Myocyte (in vitro differentiated cells): ENCODE data around the gene SAP25. TPM values are rescaled to one million over a fixed set of nuclear protein-coding genes. Genes with fewer than 3 reads are reported as not detected.
"Not testable (repeated sequence)": the region's sequence is repeated elsewhere in the genome, so short reads cannot be mapped to it uniquely, and the experiment has no call there.

Source experiments
- DNase-seq: peaks from one replicate; pipeline ENCODE4 v3.0.0-alpha.2; 2012; ENCODE audit warnings: low read depth
- total RNA-seq: library from RNA; depleted of rRNA; stranded (reverse); fragments of >200 nt; gene quantifications from 2 replicates; pipeline ENCODE4 v1.2.3, GENCODE V29; 2014

The SAP25 gene
- total RNA-seq, 1 donor from 2014 or later, result 0.21 TPM

DNA sequence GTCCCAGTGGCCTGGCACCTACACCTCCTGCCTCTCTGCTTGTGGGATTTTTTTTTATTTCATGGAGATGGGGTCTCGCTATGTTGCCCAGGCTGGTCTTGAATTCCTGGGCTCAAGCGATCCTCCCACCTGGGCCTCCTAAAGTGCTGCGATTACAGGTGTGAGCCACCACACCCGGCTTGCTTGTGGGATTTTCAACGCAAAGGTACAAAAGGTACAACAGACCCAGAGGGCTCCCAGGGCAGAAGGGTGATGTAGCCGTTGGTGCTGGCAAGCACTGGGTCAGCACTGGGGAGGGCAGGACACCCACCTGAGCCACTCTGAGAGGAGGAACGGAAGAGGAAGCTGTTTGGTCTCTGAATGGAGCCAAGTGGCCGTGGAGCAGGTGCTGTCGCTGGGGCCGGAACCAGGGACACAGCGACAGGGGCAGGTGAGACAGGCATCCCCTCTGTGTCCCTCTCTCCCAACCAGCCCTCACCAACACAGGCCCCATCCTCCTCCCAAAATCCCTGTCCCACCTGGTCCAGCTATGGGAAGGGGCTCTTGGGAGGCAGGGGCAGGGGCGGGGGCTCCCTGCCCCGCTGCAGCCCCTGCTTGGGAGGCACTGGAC, 2.8 kb upstream of the SAP25 start:
- no peak for DNase-seq

GRCh38 chr7:100575746-100576383, 2.2 kb upstream of the SAP25 start:
- no peak for DNase-seq

DNA sequence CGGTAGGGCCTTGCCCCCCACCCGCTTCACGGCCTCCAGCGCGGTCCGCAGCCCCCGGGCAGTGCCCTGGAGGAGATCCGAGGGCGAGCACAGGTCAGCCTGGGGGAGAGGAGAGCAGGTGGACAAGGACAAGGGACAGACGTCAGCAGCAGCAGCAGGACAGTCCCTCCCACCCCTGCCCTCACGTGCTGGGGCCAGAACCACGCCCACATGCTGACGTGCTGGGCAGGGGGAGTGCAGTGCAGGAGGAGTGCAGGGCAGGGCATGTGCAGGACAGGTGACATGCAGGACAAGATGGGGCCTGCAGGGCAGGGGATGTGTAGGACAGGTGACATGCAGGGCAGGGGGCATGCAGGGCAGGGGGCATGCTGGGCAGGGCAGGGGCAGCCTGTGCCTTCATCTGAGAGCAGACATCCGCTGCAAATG, 1.5 kb upstream of the SAP25 start:
- no peak for DNase-seq

DNA sequence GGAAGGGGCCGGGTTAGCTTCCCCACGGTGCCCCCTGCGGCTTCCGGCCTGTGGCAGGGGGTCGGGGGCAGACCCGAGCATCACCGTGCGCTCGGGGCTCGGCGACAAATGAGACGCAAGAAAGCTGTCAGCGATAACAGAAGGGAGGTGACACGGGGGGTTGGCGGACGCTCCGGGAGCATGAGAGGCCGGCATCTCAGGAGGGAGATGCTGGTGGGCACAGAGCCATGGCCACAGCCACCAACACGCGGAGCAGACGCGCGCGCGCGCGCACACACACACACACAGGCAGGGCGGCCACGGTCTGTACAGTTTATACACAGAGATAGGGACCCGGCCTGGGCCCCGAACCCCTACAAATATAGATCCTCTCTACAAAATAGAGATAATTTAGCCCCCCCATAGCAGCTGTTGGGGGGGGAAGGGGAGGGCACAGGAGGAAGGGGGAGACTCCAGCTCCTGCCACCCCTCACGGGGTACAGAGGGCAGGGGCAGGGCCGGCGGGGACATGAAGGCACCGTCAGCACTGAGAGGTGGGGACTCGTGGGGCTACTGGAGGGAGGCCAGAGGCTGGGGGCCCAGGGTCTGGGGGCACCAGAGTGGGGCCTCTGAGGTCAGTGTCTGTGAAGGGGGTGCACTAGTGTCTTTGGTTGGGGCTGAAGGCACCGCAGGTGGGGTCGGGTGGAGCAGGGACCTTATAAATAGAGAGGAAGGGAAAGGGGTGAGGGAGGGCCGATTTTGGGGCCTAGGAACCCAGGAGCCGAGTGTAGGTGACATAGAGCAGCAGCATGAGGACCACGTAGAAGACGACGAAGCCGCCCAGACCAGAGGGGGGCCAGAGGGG, 884 bp upstream of the SAP25 start:
- DNase-seq, result no peak

GRCh38 chr7:100572949-100573675, 588 bp downstream of the SAP25 start:
- no peak for DNase-seq

GRCh38 chr7:100572281-100572948, 1.3 kb downstream of the SAP25 start:
- no peak for DNase-seq

DNA sequence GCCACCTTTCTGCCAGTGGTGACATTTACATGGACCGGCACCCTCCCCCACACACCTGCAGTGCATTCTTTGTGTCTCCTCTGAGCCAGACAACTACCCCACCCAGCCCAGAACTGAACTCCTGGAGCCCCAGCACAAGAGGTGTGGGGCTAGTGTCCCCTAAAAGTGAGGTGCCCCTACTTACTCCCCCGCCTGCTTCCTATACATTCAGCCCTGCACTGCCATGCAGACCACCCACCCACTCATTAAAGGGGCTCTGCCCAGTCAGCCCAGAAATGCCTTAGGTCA, 1.9 kb downstream of the SAP25 start:
- no peak for DNase-seq

GRCh38 chr7:100570954-100571828, 2.5 kb downstream of the SAP25 start:
- DNase-seq, result no peak

- DNase-seq, result no peak
These were observed 4.5 kb downstream of the SAP25 start for GRCh38 chr7:100568896-100569844.

GRCh38 chr7:100568176-100568895, 5.4 kb downstream of the SAP25 start:
- DNase-seq, result no peak

DNA sequence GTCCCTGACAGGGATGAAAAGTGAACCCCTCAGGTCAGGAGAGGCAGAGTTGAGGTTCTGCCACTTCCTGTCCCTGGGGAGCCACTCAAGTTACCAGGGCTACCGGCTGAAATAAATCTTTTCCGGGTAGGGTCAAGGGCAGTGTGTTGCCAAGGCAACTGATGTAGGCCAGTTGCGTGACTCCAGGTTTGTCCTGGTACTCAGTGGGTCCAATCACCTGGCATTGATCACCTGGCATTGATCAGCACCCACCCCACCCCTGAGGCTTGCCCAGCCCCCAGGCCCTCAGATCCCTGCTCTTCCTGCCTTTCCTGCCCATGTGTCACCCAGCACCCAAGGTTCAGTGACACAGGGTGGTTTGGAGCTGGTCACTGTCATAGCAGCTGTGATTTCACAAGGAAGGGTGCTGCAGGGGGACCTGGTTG, 5.9 kb downstream of the SAP25 start:
- DNase-seq, result no peak

GRCh38 chr7:100567031-100567730, 6.5 kb downstream of the SAP25 start:
- DNase-seq, result no peak

DNA sequence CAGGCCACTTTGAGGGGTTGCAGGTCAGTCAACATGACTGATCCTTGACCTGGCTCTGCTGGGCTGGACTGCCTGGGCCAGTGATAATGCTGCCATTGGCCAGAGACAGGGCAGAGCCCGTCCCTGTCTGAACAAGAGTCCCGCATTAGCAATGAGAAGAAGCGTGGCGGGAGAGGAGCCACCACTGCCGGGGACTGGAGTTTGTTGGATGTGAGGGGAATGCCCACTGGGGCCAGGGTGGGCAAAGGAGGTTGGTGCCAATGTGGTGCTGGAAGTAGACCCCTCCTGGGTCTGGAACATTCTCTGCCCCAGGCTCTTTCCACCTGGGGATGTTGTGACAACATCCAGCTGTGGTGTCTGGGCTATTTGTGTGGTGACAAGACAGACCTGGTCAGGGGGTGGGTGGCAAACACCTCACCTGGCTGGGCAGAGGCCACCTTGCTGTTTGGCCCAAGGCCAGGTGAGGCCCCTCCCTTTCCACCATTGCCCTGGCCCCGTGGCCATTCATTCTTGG, 7.6 kb downstream of the SAP25 start:
- DNase-seq, result no peak

DNA sequence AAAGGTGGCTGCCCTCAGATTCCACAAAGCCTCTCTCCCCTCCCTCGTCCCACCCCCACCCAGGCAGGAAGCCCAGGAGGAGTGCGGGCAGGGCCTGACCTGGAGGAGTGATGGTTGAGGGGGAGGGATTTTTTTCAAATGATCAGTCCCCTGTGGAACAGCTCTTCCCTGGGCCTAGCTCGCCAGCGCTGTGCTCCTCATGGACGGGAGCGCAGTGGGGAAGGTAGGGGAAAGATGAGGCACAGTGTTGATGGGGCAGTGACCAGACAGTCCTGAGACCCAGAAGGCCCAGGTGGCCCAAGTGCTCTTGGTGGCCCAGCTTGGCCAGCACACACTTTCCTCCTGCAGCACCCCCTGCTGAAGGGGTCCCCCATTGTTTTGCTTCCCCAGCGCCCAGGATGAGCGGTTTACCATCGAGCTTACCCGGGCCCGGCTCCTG, 8.5 kb downstream of the SAP25 start:
- DNase-seq, result no peak

- DNase-seq, result not testable (repeated sequence)
These were observed 9.3 kb downstream of the SAP25 start for GRCh38 chr7:100564405-100564804.

DNA sequence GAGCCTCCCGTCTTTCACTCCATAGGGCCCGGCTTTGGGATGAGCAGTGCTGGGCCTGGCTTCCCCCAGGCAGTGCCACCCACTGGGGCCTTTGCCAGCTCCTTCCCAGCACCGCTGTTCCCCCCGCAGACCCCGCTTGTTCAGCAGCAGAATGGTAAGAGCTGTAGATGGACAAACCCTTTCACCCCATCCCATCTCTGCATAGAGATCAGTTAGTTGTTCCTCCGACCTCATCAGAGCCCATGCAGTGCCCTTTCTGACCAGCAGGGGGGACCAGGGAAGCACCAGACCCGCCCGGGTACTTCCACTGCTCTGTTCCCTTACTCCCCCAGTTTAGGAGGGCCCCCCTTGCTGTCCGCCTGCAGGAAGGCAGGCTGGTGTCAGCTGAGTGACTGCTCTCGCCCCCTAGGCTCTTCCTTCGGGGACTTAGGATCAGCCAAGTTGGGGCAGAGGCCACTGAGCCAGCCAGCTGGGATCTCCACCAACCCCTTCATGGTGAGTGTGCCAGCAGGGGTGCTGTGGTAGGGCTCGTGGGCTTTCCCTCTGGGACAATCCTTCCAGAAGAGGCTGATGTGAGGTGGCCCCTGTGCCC, 9.8 kb downstream of the SAP25 start:
- peak; percentile 84 for DNase-seq

DNA sequence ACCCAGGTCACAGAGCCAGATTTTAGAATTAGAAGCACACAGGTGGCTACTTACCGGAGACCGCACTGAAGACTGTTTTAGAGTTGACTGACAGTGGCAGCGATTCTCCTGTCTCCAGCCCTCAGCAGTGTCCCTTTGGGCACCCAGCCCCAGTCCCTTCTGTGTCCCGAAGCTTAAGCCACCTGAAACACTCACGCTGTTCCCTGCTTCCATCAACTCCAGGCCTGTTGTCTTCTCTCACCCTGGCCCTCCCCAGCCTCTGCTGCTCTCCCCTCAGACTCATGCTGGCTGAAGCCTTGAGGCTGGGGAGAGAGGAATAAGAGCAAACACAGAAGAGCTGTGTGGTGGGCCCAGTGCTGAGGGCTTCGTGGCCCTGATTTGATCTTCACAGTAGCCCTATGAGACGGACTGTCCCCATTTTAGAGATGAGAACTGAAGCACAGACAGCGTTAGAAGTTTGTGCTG, 10.6 kb downstream of the SAP25 start:
- no peak for DNase-seq
